Left ventricle myocardium inferior (tissue), 1 donor: Measurements from ENCODE around the gene GALM. TPM values are rescaled to one million over a fixed set of nuclear protein-coding genes. Genes with fewer than 3 reads are reported as not detected.

Experiments used
- DNase-seq: peaks from one replicate; pipeline ENCODE4 v3.0.0-alpha.2; 2020
- H3K27ac ChIP-seq: fragments of 200-600 bp; replicated peaks from 2 replicates; pipeline ENCODE4 v1.8.0; 2021
- H3K27me3 ChIP-seq: fragments of 200-600 bp; 2 replicates; pipeline ENCODE4 v1.8.0; 2021; ENCODE audit warnings: low read depth
- H3K36me3 ChIP-seq: fragments of 200-600 bp; 2 replicates; pipeline ENCODE4 v1.8.0; 2021
- H3K4me1 ChIP-seq: fragments of 200-600 bp; 2 replicates; pipeline ENCODE4 v1.8.0; 2021
- H3K4me3 ChIP-seq: fragments of 200-600 bp; 2 replicates; pipeline ENCODE4 v1.8.0; 2021; ENCODE audit warnings: mild to moderate bottlenecking, moderate library complexity
- H3K9me3 ChIP-seq: fragments of 200-600 bp; replicated peaks from 2 replicates; pipeline ENCODE4 v1.8.0; 2021
- CTCF ChIP-seq: fragments of 200-600 bp; IDR thresholded peaks from 2 replicates; pipeline ENCODE4 v1.8.0; 2021; ENCODE audit warnings: antibody characterized with exemption, mild to moderate bottlenecking, borderline replicate concordance
- intact Hi-C: fragments of 100-400 bp; cut with micrococcal nuclease; formaldehyde crosslinking; loops from one replicate; pipeline ENCODE4 v1.11.0; 2022
- total RNA-seq: library from RNA; stranded (reverse); fragmentation: NEBNext Ultra II Directional; extraction: Animal tissue kit (Norgen Biotek cat#: 25700); gene quantifications from one replicate; pipeline ENCODE4 v1.2.1, GENCODE V29; 2021
- donor health status: DM: no; HTN: yes; CAD: no; lungs with severe emphysema.

The GALM gene
- total RNA-seq, 1 donor from 2014 or later: 14.4 TPM

GRCh38 chr2:38739524-38739923 lies 73.6 kb downstream of the GALM start:
- Histone ChIP-seq H3K36me3 (peaks cover 52% of the 10 kb centered on the region), H3K27ac (peak overlapping the region; percentile 38), H3K4me3 (no peak overlapping the region), H3K27me3 (no peaks in the 10 kb centered on the region), H3K9me3 (no peaks in the 10 kb centered on the region), H3K4me1 (peaks cover 57% of the 10 kb centered on the region)
- intact Hi-C loops: no loop called here
- no peak for TF ChIP-seq CTCF
- no peak for DNase-seq

- no peak for DNase-seq
- peak overlapping the region; percentile 38 for H3K27ac ChIP-seq
Measured at GRCh38 chr2:38740851-38741731, 75.2 kb downstream of the GALM start.

GRCh38 chr2:38742797-38743559 lies 77.1 kb downstream of the GALM start:
- Histone ChIP-seq H3K4me3 (no peak overlapping the region), H3K4me1 (peaks cover 64% of the 10 kb centered on the region), H3K27me3 (no peaks in the 10 kb centered on the region), H3K9me3 (no peaks in the 10 kb centered on the region), H3K27ac (no peak overlapping the region), H3K36me3 (peaks cover 78% of the 10 kb centered on the region)
- intact Hi-C loops: loop anchor here (5.0 kb wide), 1 partner anchor 426 kb away; no protein-coding TSS in a partner anchor
- TF ChIP-seq CTCF: no peak
- no peak for DNase-seq

More at GRCh38 chr2:38740851-38741731, 75.2 kb downstream of the GALM start:
- Histone ChIP-seq H3K4me1 (peaks cover 57% of the 10 kb centered on the region), H3K27me3 (no peaks in the 10 kb centered on the region), H3K36me3 (peaks cover 67% of the 10 kb centered on the region), H3K9me3 (no peaks in the 10 kb centered on the region), H3K4me3 (peak overlapping the region; percentile 6)
- peak; percentile 72 for TF ChIP-seq CTCF
- intact Hi-C loops: loop anchor here (5.0 kb wide), 1 partner anchor 424 kb away; no protein-coding TSS in a partner anchor

- H3K4me1 ChIP-seq: peaks cover 73% of the 10 kb centered on the region
- no peak overlapping the region for H3K4me3 ChIP-seq
- DNase-seq: no peak
- no peaks in the 10 kb centered on the region for H3K27me3 ChIP-seq
- H3K9me3 ChIP-seq: no peaks in the 10 kb centered on the region
- intact Hi-C loops: loop anchor here (5.0 kb wide), 1 partner anchor 427 kb away; no protein-coding TSS in a partner anchor
- H3K36me3 ChIP-seq: peaks cover 78% of the 10 kb centered on the region
- peak overlapping the region; percentile 10 for H3K27ac ChIP-seq
- no peak for TF ChIP-seq CTCF
Measured at GRCh38 chr2:38743672-38744398, 77.9 kb downstream of the GALM start.

GRCh38 chr2:38744399-38744780 lies 78.5 kb downstream of the GALM start:
- peaks cover 78% of the 10 kb centered on the region for H3K4me1 ChIP-seq
- peak overlapping the region; percentile 10 for H3K27ac ChIP-seq
- intact Hi-C loops: loop anchor here (5.0 kb wide), 1 partner anchor 427 kb away; no protein-coding TSS in a partner anchor

More at GRCh38 chr2:38744399-38744780, 78.5 kb downstream of the GALM start:
- Histone ChIP-seq H3K9me3 (no peaks in the 10 kb centered on the region), H3K36me3 (peaks cover 80% of the 10 kb centered on the region), H3K4me3 (no peak overlapping the region), H3K27me3 (no peaks in the 10 kb centered on the region)
- DNase-seq: no peak
- TF ChIP-seq CTCF: no peak
